H1 (cell line): ENCODE data around the gene ZNF573. TPM values are rescaled to one million over a fixed set of nuclear protein-coding genes. Genes with fewer than 3 reads are reported as not detected.

Source experiments
- CTCF ChIA-PET: fragments of 300-600 bp; sonication (Branson Sonifier 250); formaldehyde crosslinking; loops from one replicate; lab custom pipeline; 2021; ENCODE audit not compliant: partially characterized antibody; lab: Charles Lee
- POLR2A ChIA-PET: fragments of 300-600 bp; sonication (Branson Sonifier 250); formaldehyde crosslinking; loops from one replicate; lab custom pipeline; 2021; ENCODE audit warnings: inconsistent platforms; ENCODE audit not compliant: partially characterized antibody; lab: Charles Lee
- DNase-seq, 2 experiments: peaks; one replicate each; pipeline versions ENCODE4 v3.0.0 to v3.0.0-alpha.2; 2010 to 2022; ENCODE audit warnings: low spot score in 2 of 2, low read depth in 1 of 2, mixed read lengths in 1 of 2
- FAIRE-seq: peaks from 2 replicates; lab custom pipeline; 2011; peaks lifted over from hg19 to GRCh38; lab: Jason Lieb, UNC
- H2AFZ ChIP-seq: 2 replicates; pipeline ENCODE4 v1.8.1; 2012; ENCODE audit warnings: low read length, inconsistent platforms
- H2AK5ac ChIP-seq: 2 replicates; pipeline ENCODE4 v1.6.1; 2013; ENCODE audit warnings: low read depth, low read length
- H2BK120ac ChIP-seq: replicated peaks from 2 replicates; pipeline ENCODE3; 2013; ENCODE audit warnings: low read depth, low read length, inconsistent platforms
- H2BK12ac ChIP-seq: 2 replicates; pipeline ENCODE4 v1.6.1; 2013; ENCODE audit warnings: low read depth, low read length
- H2BK15ac ChIP-seq: 2 replicates; pipeline ENCODE4 v1.6.1; 2013; ENCODE audit warnings: low read length
- H2BK20ac ChIP-seq: 2 replicates; pipeline ENCODE4 v1.6.1; 2013; ENCODE audit warnings: low read length
- H2BK5ac ChIP-seq: 2 replicates; pipeline ENCODE4 v1.6.1; 2013; ENCODE audit warnings: low read depth, low read length
- H3K14ac ChIP-seq: 2 replicates; pipeline ENCODE4 v1.6.1; 2013; ENCODE audit warnings: inconsistent platforms; ENCODE audit not compliant: insufficient read length
- H3K18ac ChIP-seq: 2 replicates; pipeline ENCODE4 v1.6.1; 2013; ENCODE audit warnings: low read length; ENCODE audit errors: extremely low read depth
- H3K23ac ChIP-seq: 2 replicates; pipeline ENCODE4 v1.6.1; 2013; ENCODE audit warnings: inconsistent platforms; ENCODE audit not compliant: insufficient read length
- H3K23me2 ChIP-seq: 2 replicates; pipeline ENCODE4 v1.6.1; 2013; ENCODE audit warnings: low read depth, low read length
- H3K27ac ChIP-seq: 2 replicates; pipeline ENCODE4 v1.6.1; 2011; ENCODE audit warnings: low read depth, low read length, inconsistent platforms
- H3K27me3 ChIP-seq, 4 experiments: replicated peaks in 1 of 4; 1 replicate in 1 of 4; 2 replicates in 3 of 4; pipeline versions ENCODE4 v1.6.1 to v1.8.1; 2011 to 2013; ENCODE audit warnings: low read length in 3 of 4, mild to moderate bottlenecking in 3 of 4, inconsistent platforms in 2 of 4, mixed read lengths in 2 of 4, moderate library complexity in 1 of 4; ENCODE audit not compliant: control insufficient read depth in 3 of 4, insufficient read depth in 3 of 4; ENCODE audit errors: extremely low read depth in 1 of 4
- H3K36me3 ChIP-seq, 4 experiments: 2 replicates each; pipeline versions ENCODE4 v1.6.1 to v1.8.1; 2011 to 2013; ENCODE audit warnings: mild to moderate bottlenecking in 4 of 4, low read length in 3 of 4, moderate library complexity in 2 of 4, control low read depth in 1 of 4, inconsistent platforms in 1 of 4; ENCODE audit not compliant: insufficient read depth in 4 of 4, control insufficient read depth in 2 of 4
- H3K4ac ChIP-seq: replicated peaks from 2 replicates; pipeline ENCODE3; 2013; ENCODE audit warnings: low read length, low read depth, mixed read lengths, inconsistent platforms; ENCODE audit not compliant: insufficient read length
- H3K4me1 ChIP-seq, 4 experiments: replicated peaks in 1 of 4; 1 replicate in 1 of 4; 2 replicates in 3 of 4; pipeline versions ENCODE4 v1.6.1 to v1.8.1; 2011 to 2013; ENCODE audit warnings: low read length in 3 of 4, inconsistent platforms in 2 of 4, mixed read lengths in 1 of 4; ENCODE audit not compliant: insufficient read depth in 4 of 4, control insufficient read depth in 3 of 4
- H3K4me2 ChIP-seq, 2 experiments: 2 replicates each; pipeline versions ENCODE4 v1.6.1 to v1.8.1; 2011 to 2013; ENCODE audit warnings: low read depth in 2 of 2, low read length in 2 of 2, control low read depth in 1 of 2, inconsistent platforms in 1 of 2, mild to moderate bottlenecking in 1 of 2; ENCODE audit not compliant: insufficient read depth in 1 of 2
- H3K4me3 ChIP-seq, 4 experiments: fragments of 200-600, 300-600 bp in 1 of 4; sonication (generic), shearing (Covaris generic), sonication (Bioruptor Twin) in 1 of 4; 2 replicates each; pipeline versions ENCODE4 v1.5.1 to v1.8.1; 2011 to 2016; ENCODE audit warnings: low read length in 4 of 4, low read depth in 3 of 4, control low read depth in 2 of 4, inconsistent platforms in 2 of 4, mild to moderate bottlenecking in 2 of 4, mixed read lengths in 1 of 4, moderate library complexity in 1 of 4; ENCODE audit not compliant: insufficient read depth in 2 of 4; ENCODE audit errors: extremely low read depth in 1 of 4
- H3K56ac ChIP-seq: replicated peaks from 2 replicates; pipeline ENCODE3; 2013; ENCODE audit warnings: low read depth, mild to moderate bottlenecking, mixed read lengths, low read length, inconsistent platforms; ENCODE audit not compliant: insufficient read length
- H3K79me1 ChIP-seq: 2 replicates; pipeline ENCODE4 v1.6.1; 2013; ENCODE audit warnings: low read depth, low read length, control low read depth
- H3K79me2 ChIP-seq, 2 experiments: 2 replicates each; pipeline versions ENCODE4 v1.6.1 to v1.8.1; 2012 to 2013; ENCODE audit warnings: low read length in 2 of 2, mild to moderate bottlenecking in 2 of 2, inconsistent platforms in 1 of 2; ENCODE audit not compliant: insufficient read depth in 2 of 2, control insufficient read depth in 1 of 2
- H3K9ac ChIP-seq, 4 experiments: replicated peaks in 1 of 4; 1 replicate in 1 of 4; 2 replicates in 3 of 4; pipeline versions ENCODE4 v1.6.1 to v1.8.1; 2011 to 2013; ENCODE audit warnings: low read depth in 3 of 4, low read length in 3 of 4, control low read depth in 2 of 4, mild to moderate bottlenecking in 2 of 4, moderate library complexity in 2 of 4, inconsistent platforms in 1 of 4; ENCODE audit errors: extremely low read depth in 1 of 4
- H3K9me3 ChIP-seq, 2 experiments: 2 replicates each; pipeline versions ENCODE4 v1.6.1 to v1.8.1; 2012 to 2013; ENCODE audit warnings: mild to moderate bottlenecking in 2 of 2, moderate library complexity in 2 of 2, control low read depth in 1 of 2, inconsistent platforms in 1 of 2, low read depth in 1 of 2, low read length in 1 of 2, mixed read lengths in 1 of 2; ENCODE audit not compliant: insufficient read depth in 2 of 2
- H4K20me1 ChIP-seq, 2 experiments: replicated peaks in 1 of 2; 2 replicates each; pipeline versions ENCODE3 to v1.8.1; 2011 to 2013; ENCODE audit warnings: inconsistent platforms in 2 of 2, low read length in 2 of 2, mild to moderate bottlenecking in 1 of 2; ENCODE audit not compliant: insufficient read depth in 2 of 2, control insufficient read depth in 1 of 2
- H4K5ac ChIP-seq: 2 replicates; pipeline ENCODE4 v1.6.1; 2013; ENCODE audit warnings: low read length, low read depth, mixed read lengths, inconsistent platforms; ENCODE audit not compliant: insufficient read length
- H4K8ac ChIP-seq: 2 replicates; pipeline ENCODE4 v1.8.0; 2013; ENCODE audit warnings: mild to moderate bottlenecking, moderate library complexity, low read length, inconsistent platforms; ENCODE audit not compliant: insufficient read depth; ENCODE audit errors: extremely low read depth
- H4K91ac ChIP-seq: replicated peaks from 2 replicates; pipeline ENCODE3; 2013; ENCODE audit warnings: low read length, mixed read lengths, inconsistent platforms; ENCODE audit not compliant: insufficient read length
- RAD21 ChIP-seq, 2 experiments: IDR thresholded peaks in 1 of 2; conservative IDR thresholded peaks in 1 of 2; 2 replicates each; pipeline ENCODE4 v1.6.1; 2011; ENCODE audit warnings: low read depth in 2 of 2, low read length in 2 of 2, improper control_type of control experiment in 1 of 2, inconsistent platforms in 1 of 2, mild to moderate bottlenecking in 1 of 2, moderate library complexity in 1 of 2
- TCF12 ChIP-seq: IDR thresholded peaks from 2 replicates; pipeline ENCODE4 v1.6.1; 2011; ENCODE audit warnings: low read depth, mild to moderate bottlenecking, low read length
- WGBS, 2 experiments: shearing (Covaris generic) in 1 of 2; methylation state at CpG; one replicate each; pipeline versions ENCODE4 v1.1.6 to v1.1.7; 2013 to 2015; ENCODE audit warnings: low lambda C conversion rate in 2 of 2, mixed read lengths in 2 of 2, inconsistent platforms in 1 of 2, low coverage in 1 of 2, missing lambda C conversion rate in 1 of 2; ENCODE audit not compliant: insufficient replicate concordance in 2 of 2, insufficient coverage in 1 of 2, insufficient read length in 1 of 2; ENCODE audit errors: extremely low coverage in 1 of 2, missing lambda C conversion rate in 1 of 2; 5-methylcytosine and 5-hydroxymethylcytosine counted together
- polyA plus RNA-seq, 7 experiments: library from polyadenylated mRNA; depleted of rRNA in 3 of 7; stranded (reverse) in 5 of 7; unstranded in 2 of 7; fragments of >200 nt in 5 of 7; fragments of 200-250 nt in 2 of 7; gene quantifications; 1 replicate in 5 of 7; 2 replicates in 1 of 7; 4 replicates in 1 of 7; pipeline versions ENCODE4 v1.2.1 to v1.2.3, GENCODE V29; 2011 to 2013; ENCODE audit warnings: missing spikeins in 2 of 7, mixed read lengths in 2 of 7
- total RNA-seq: library from RNA; stranded (reverse); fragmentation: NEBNext Ultra II Directional; extraction: Animal tissue kit (Norgen Biotek cat#: 25700); gene quantifications from 2 replicates; pipeline ENCODE4 v1.2.1, GENCODE V29; 2021
- TF ChIP-seq, protein P1 (sequence below), 3 experiments: IDR thresholded peaks; 1 replicate in 2 of 3; 2 replicates in 1 of 3; pipeline versions ENCODE4 v1.5.1 to v1.6.1; 2011; ENCODE audit warnings: low read length in 3 of 3, mild to moderate bottlenecking in 3 of 3, inconsistent platforms in 2 of 3, low read depth in 1 of 3, moderate library complexity in 1 of 3; ENCODE audit not compliant: insufficient read depth in 1 of 3; ENCODE audit errors: control extremely low read depth in 1 of 3

Gene ZNF573
- total and polyA plus RNA-seq, 2 of the 8 experiments (the other 6 are each of a cell fraction or from before 2014, with no cell fraction given): 6.3 to 13.8 TPM

DNA sequence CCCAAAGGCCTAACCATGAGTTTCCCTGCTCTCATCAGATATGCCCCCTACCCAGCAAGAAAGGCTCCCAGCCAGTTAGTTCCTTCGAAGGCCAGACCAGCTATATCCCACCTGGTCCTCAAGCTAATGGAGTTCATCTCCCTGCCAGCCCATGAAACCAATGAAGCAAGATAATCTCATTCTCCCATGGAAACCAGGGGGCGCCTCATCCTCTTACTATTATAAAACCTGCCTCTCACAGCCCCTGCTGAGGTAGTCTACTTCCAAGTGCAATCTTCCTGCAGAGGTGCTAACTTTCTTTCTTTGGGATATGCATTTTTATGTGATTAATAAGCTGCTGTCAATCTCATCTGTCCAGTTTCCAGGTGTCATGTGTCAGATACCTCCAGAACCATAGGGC is 34.0 kb upstream of the ZNF573 start:
- Histone ChIP-seq H3K9me3 (peaks cover 21 to 25% of the 10 kb centered on the region in 2 experiments), H3K14ac (no peak overlapping the region), H3K23me2 (peaks cover 5% of the 10 kb centered on the region; the same call in 1 of the 2 replicates), H3K27ac (no peak overlapping the region), H3K4me1 (peaks cover 0 to 6% (median 2%) of the 10 kb centered on the region in 4 experiments; a peak in 4 of 7 replicates), H3K27me3 (0 out of 7 replicates have a peak, but pooled peaks cover 0 to 4% (median 0%) of the 10 kb centered on the region in 4 experiments), H3K56ac (no peak overlapping the region), H4K91ac (no peak overlapping the region), H4K20me1 (no peaks in the 10 kb centered on the region), H2BK15ac (no peak overlapping the region), H2BK20ac (no peak overlapping the region), H3K23ac (no peak overlapping the region), H3K4me3 (no peak overlapping the region), H3K4ac (no peak overlapping the region), H2AFZ (no peak overlapping the region), H3K18ac (no peak overlapping the region), H2BK120ac (no peak overlapping the region), H3K79me2 (no peaks in the 10 kb centered on the region), H3K79me1 (no peaks in the 10 kb centered on the region), H4K8ac (no peak overlapping the region), H4K5ac (no peak overlapping the region), H2BK5ac (no peak overlapping the region), H2AK5ac (no peak overlapping the region), H3K36me3 (no peaks in the 10 kb centered on the region), H3K9ac (no peak overlapping the region), H2BK12ac (no peak overlapping the region), H3K4me2 (no peak overlapping the region)
- 73% methylated on average over 2 of the region's 2 CpGs; no CpG with 5 or more reads in 1 of the 2 experiments for WGBS, 2 experiments
- ChIA-PET CTCF (interaction anchor here (1.1 kb wide), 1 partner anchor 23 kb away, joined by 4 read pairs; no protein-coding TSS in a partner anchor), POLR2A (no interaction called here)
- TF ChIP-seq RAD21 (IDR thresholded peaks at IDR 0.05 in 1 of 2, conservative IDR thresholded peaks at IDR 0.05 in 1 of 2; ENCODE audit: low read depth in 2 of 2, low read length in 2 of 2) (peak in 1 of 2 experiments; percentile 28; a peak in 1 of 4 replicates), TCF12 (no peak)
- TF ChIP-seq, protein P1, sequence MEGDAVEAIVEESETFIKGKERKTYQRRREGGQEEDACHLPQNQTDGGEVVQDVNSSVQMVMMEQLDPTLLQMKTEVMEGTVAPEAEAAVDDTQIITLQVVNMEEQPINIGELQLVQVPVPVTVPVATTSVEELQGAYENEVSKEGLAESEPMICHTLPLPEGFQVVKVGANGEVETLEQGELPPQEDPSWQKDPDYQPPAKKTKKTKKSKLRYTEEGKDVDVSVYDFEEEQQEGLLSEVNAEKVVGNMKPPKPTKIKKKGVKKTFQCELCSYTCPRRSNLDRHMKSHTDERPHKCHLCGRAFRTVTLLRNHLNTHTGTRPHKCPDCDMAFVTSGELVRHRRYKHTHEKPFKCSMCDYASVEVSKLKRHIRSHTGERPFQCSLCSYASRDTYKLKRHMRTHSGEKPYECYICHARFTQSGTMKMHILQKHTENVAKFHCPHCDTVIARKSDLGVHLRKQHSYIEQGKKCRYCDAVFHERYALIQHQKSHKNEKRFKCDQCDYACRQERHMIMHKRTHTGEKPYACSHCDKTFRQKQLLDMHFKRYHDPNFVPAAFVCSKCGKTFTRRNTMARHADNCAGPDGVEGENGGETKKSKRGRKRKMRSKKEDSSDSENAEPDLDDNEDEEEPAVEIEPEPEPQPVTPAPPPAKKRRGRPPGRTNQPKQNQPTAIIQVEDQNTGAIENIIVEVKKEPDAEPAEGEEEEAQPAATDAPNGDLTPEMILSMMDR (IDR thresholded peaks at IDR 0.05; ENCODE audit: control extremely low read depth in 1 of 3, insufficient read depth in 1 of 3, low read depth in 1 of 3, low read length in 3 of 3): peak in 2 of 3 experiments; percentile 24 to 29; a peak in 3 of 4 replicates
- no peak for DNase-seq
- FAIRE-seq: no peak
